Aorta (tissue), 5 donors: ENCODE data around the gene LMLN. TPM values are rescaled to one million over a fixed set of nuclear protein-coding genes. Genes with fewer than 3 reads are reported as not detected.

ENCODE experiments used
- ATAC-seq: fragments of 200-7000 bp; cut with Tn5 transposase; one replicate; pipeline ENCODE4 v1.9.1; 2022; ENCODE audit warnings: moderate library complexity; ENCODE audit not compliant: low FRiP score
- DNase-seq, 2 donors: peaks; one replicate each; pipeline ENCODE4 v3.0.0-alpha.2; 2020
- H3K27ac ChIP-seq, 2 donors: one replicate each; pipeline ENCODE4 v1.5.1; 2013; ENCODE audit warnings: low read length in 2 of 2, mild to moderate bottlenecking in 2 of 2, moderate library complexity in 2 of 2, control low read depth in 1 of 2, inconsistent platforms in 1 of 2, low read depth in 1 of 2
- H3K27me3 ChIP-seq, 2 donors: one replicate each; pipeline ENCODE4 v1.6.1; 2013; ENCODE audit warnings: control low read depth in 1 of 2, low read length in 1 of 2, mild to moderate bottlenecking in 1 of 2, moderate library complexity in 1 of 2; ENCODE audit not compliant: insufficient read depth in 2 of 2, control insufficient read depth in 1 of 2
- H3K36me3 ChIP-seq, 2 donors: one replicate each; pipeline ENCODE4 v1.6.1; 2013; ENCODE audit warnings: control low read depth in 1 of 2, low read length in 1 of 2, mild to moderate bottlenecking in 1 of 2; ENCODE audit not compliant: insufficient read depth in 2 of 2, control insufficient read depth in 1 of 2
- H3K4me1 ChIP-seq, 2 donors: one replicate each; pipeline ENCODE4 v1.6.1; 2013; ENCODE audit warnings: low read length in 2 of 2, control low read depth in 1 of 2, mild to moderate bottlenecking in 1 of 2, moderate library complexity in 1 of 2; ENCODE audit not compliant: insufficient read depth in 2 of 2, control insufficient read depth in 1 of 2
- H3K4me3 ChIP-seq, 2 donors: one replicate each; pipeline ENCODE4 v1.5.1; 2013; ENCODE audit warnings: low read length in 2 of 2, control low read depth in 1 of 2, mild to moderate bottlenecking in 1 of 2
- H3K9me3 ChIP-seq: one replicate; pipeline ENCODE4 v1.6.1; 2013; ENCODE audit warnings: mild to moderate bottlenecking, low read length; ENCODE audit not compliant: control insufficient read depth
- WGBS, 2 donors: extraction: QIAGEN DNeasy Blood & Tissue Kit; methylation state at CpG; one replicate each; pipeline ENCODE4 v1.1.7; 2013; 5-methylcytosine and 5-hydroxymethylcytosine counted together
- intact Hi-C, 2 donors: fragments of 100-400 bp; cut with DNase I; formaldehyde crosslinking; loops; one replicate each; pipeline versions ENCODE4 v1.14.2 to v1.15.0; 2022
- polyA plus RNA-seq, 2 donors: library from polyadenylated mRNA; stranded (reverse); fragments of 200-250 nt; gene quantifications; one replicate each; pipeline ENCODE4 v1.2.3, GENCODE V29; 2013
- total RNA-seq, 2 donors: library from RNA; stranded (reverse); fragmentation: NEBNext Ultra II Directional; extraction: Animal tissue kit (Norgen Biotek cat#: 25700); gene quantifications; one replicate each; pipeline ENCODE4 v1.2.1, GENCODE V29; 2021
- donor health status: healthy with polysubstance abuse.
- donor health status: Bipolar disorder and iron deficiency.
- donor health status: DM: no; HTN: no; CAD: no.
- donor health status: DM: no; HTN: no; CAD: no.
- donor health status: DM: yes; HTN: yes; CAD: no.

LMLN gene
- total and polyA plus RNA-seq, 4 donors: 0.13 to 6.4 (median 3.7) TPM

DNA sequence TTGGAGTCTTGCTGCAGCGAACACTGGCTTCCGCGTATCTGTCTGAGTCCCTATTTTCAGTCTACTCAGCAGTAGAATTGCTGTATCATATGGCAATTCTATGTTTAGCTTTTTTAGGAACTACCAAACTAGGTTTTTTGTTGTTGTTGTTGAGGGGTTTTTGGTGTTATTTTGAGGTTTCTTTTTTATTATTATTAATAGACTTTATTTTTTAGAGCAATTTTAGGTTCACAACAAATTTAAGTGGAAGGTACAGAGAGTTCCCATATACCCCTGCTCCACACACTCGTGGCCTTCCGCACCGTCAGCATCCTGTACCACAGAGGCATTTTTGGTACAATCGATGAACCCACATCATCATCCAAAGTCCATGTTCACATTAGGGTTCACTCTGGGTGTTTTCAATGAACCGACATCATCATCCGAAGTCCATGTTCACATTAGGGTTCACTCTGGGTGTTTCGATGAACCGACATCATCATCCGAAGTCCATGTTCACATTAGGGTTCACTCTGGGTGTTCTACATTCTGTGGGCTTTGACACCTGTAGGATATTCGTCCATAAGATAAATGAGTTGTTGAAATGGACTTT is 67.9 kb downstream of the LMLN start:
- H3K4me1 ChIP-seq: no peaks in the 10 kb centered on the region

DNA sequence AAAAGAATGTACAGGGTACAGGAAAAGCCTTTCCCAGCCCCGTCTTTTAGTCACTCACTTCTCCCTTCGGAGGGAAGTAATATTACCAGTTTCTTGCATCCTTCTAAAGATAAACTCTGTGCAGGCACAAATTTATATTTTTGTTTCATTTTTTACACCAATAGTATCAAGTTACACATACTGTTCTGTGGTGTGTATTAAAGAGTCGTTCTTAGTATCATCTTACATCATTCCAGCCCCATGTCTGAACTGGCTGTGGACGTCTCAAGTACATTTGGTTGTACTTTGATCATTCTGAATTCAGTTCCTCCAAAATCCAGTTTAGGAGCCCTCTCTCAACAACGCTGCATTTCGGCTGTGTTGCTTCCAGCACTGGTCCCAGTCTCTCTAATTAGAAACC is 68.7 kb downstream of the LMLN start:
- no peak overlapping the region for H3K4me3 ChIP-seq
- intact Hi-C loops: no loop called here
- WGBS, 2 donors: 57% methylated on average over 6 of the region's 6 CpGs
- no peak overlapping the region for H3K27ac ChIP-seq
- H3K4me1 ChIP-seq: no peaks in the 10 kb centered on the region
- no peaks in the 10 kb centered on the region for H3K27me3 ChIP-seq
- H3K36me3 ChIP-seq: no peaks in the 10 kb centered on the region
- ATAC-seq (no peak), DNase-seq (no peak)
- H3K9me3 ChIP-seq: no peaks in the 10 kb centered on the region

More for the DNA sequence above, 67.9 kb downstream of the LMLN start:
- intact Hi-C loops: no loop called here
- Histone ChIP-seq H3K9me3 (no peaks in the 10 kb centered on the region), H3K4me3 (no peak overlapping the region), H3K36me3 (no peaks in the 10 kb centered on the region), H3K27ac (no peak overlapping the region), H3K27me3 (no peaks in the 10 kb centered on the region)
- 95 to 96% methylated on average over 13 of the region's 13 CpGs for WGBS, 2 donors
- no peak for DNase-seq
- no peak for ATAC-seq

DNA sequence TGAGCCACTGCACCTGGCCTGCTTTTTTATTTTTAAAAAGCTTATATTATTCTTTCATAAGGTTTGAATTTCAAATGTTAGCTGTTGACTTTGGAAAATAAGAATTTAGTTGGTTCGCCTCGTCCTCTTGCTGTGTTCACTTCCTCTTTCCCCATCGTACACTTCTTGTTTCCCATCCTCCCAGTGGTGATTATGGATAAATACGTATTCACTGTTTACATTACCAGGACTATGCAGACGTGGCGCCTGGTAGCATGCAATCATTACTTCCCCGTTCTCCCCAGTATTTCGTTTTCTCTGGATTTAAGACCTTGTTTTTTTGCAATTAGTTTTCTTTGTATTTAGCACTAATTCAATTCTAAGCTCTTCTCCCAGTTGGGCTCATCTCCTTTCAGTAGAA is 70.1 kb downstream of the LMLN start:
- no peak overlapping the region for H3K4me3 ChIP-seq
- no peak overlapping the region for H3K27ac ChIP-seq
- intact Hi-C loops: no loop called here
- H3K9me3 ChIP-seq: no peaks in the 10 kb centered on the region
- H3K36me3 ChIP-seq: no peaks in the 10 kb centered on the region
- ATAC-seq (no peak), DNase-seq (no peak)
- H3K4me1 ChIP-seq: no peaks in the 10 kb centered on the region
- 89 to 92% methylated on average over 8 of the region's 8 CpGs for WGBS, 2 donors
- H3K27me3 ChIP-seq: no peaks in the 10 kb centered on the region

DNA sequence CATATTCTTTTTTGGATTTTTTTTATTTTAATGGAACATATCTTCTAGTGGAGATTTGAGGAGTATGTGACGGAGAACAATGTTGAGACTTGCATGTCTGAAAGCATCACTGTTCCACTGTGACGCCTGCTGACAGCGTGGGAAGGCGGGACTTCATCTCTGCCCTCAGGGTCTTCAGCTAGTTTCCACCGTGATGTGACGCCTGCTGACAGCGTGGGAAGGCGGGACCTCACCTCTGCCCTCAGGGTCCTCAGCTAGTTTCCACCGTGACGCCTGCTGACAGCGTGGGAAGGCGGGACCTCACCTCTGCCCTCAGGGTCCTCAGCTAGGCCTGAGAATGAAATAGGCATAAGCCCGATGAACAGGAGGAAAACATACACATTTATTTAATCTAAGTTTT is 70.7 kb downstream of the LMLN start:
- Histone ChIP-seq H3K27ac (no peak overlapping the region), H3K4me3 (no peak overlapping the region), H3K36me3 (no peaks in the 10 kb centered on the region), H3K27me3 (no peaks in the 10 kb centered on the region), H3K9me3 (no peaks in the 10 kb centered on the region), H3K4me1 (no peaks in the 10 kb centered on the region)
- intact Hi-C loops: no loop called here
- WGBS, 2 donors: 78 to 82% methylated on average over 13 of the region's 13 CpGs
- no peak for DNase-seq
- ATAC-seq: no peak

DNA sequence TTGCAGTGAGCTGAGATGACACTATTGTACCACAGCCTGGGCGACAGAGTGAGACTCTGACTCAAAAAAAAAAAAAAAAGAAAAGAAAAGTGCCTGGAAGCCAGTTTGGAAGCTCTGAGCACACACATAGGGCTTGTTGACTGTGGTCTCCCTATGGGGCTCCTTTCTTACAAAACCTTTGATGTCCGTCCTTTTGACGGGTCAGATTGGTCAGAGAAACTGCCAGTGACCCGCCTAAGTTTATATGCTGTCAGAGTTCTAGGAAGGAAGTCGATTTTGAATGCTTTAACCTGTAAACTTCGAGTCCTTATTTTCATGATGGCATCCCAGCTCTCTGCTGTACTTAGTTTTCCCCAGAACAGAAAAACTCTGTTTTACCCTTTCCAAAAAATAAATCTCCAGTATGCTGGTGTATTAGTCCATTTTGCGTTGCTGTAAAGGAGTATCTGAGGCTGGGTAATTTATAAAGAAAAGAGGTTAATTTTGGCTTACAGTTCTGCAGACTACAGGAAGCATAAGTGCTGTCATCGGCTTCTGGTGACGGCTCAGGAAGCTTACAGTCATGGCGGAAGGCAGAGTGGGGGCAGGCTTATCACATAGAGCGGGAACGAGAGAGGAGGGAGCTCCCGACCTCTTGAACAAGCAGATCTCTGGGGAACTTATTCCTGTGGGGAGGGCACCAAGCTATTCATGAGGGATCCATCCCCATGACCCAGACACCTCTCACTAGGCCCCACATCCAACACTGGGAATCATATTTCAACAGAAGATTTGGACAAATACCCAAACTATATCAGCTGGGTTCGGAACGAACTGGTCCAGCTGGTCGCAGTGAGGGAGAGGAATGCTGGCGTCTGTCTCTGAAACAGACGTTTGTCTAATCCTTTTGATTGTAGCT is 72.3 kb downstream of the LMLN start:
- intact Hi-C loops: no loop called here
- no peaks in the 10 kb centered on the region for H3K9me3 ChIP-seq
- DNase-seq: no peak
- H3K27me3 ChIP-seq: no peaks in the 10 kb centered on the region
- H3K27ac ChIP-seq: no peak overlapping the region
- H3K36me3 ChIP-seq: no peaks in the 10 kb centered on the region
- H3K4me1 ChIP-seq: no peaks in the 10 kb centered on the region
- H3K4me3 ChIP-seq: no peak overlapping the region
- WGBS, 2 donors: 80 to 82% methylated on average over 18 of the region's 18 CpGs
- no peak for ATAC-seq

DNA sequence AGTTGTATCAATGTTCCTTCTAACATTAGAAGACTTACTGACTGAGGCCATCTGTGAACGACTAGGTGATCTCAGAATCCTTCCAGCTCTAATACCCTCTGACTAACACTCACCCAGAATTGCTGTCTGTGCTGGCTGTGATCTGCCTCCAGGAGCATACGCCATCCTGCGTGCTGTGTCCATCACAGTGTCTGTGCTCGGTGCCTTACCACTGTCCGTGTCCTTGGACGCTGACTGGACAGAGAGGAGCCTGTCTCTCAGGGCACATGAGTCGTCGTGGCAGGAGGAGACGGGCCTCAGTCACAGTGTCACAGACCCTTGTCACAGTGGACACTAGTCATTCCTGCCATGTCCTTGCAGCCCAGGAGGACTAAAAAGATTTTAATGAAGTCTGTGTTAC is 83.1 kb downstream of the LMLN start:
- Histone ChIP-seq H3K9me3 (no peaks in the 10 kb centered on the region), H3K27ac (no peak overlapping the region), H3K36me3 (no peaks in the 10 kb centered on the region), H3K4me1 (no peaks in the 10 kb centered on the region), H3K27me3 (no peaks in the 10 kb centered on the region), H3K4me3 (no peak overlapping the region)
- ATAC-seq (no peak), DNase-seq (no peak)
- WGBS, 2 donors: 93 to 94% methylated on average over 9 of the region's 9 CpGs
- intact Hi-C loops: no loop called here

DNA sequence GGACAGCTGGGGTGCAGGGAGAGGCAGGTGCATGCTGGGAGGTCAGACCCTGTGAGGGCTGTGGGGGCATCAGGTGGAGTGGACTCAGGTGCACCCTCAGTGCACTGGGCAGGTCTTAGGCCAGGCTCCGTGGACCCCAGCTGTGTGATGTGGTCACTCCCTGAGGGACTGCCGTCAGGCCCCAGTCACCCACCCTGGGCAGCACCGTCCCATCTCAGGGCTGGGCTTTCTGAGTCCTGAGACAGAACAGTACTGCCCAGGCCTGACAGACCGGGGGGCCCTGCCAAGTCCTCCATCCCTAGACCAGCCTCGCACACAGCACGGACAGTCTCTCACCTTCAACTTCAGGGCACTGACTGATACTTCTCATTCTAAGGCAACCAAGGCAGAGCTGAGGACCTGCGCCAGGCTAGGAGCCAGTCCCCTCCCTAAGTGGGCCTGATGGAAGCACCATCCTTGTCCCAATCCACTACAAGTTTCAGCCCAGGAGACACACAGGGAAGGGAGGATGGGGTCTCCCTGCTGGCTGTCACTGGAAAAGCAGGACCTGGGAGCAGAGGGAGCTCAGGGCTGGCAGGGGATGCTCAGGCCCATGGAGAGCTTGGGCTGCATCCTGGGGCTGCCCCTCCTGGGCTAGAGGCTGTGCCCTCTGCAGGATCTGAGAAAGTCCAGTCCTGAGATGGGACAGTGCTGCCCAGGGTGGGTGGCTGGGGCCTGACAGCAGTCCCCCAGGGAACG is 86.3 kb downstream of the LMLN start:
- ATAC-seq (no peak), DNase-seq (no peak)
- no peaks in the 10 kb centered on the region for H3K27me3 ChIP-seq
- intact Hi-C loops: no loop called here
- no peak overlapping the region for H3K27ac ChIP-seq
- H3K9me3 ChIP-seq: no peaks in the 10 kb centered on the region
- H3K4me1 ChIP-seq: no peaks in the 10 kb centered on the region
- WGBS, 2 donors: 94 to 95% methylated on average over 8 of the region's 8 CpGs
- no peaks in the 10 kb centered on the region for H3K36me3 ChIP-seq
- no peak overlapping the region for H3K4me3 ChIP-seq

DNA sequence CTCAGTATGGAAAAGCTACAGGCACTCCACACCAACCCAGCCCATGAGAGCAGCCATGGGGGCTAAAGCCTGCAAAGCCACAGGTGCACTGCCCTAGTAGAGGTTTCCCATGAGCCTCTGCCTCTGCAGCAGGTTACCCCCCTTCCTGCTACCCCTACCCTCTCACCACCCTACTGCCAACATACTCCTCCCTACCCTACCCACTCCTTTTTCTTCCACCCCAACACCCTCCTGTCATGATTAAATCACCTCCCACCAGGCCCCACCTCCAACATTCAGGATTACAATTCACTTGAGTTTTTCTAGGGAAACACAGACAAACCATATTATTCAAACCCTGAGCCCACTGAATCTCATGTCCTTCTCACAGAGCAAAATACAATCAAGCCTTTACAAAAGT is 88.4 kb downstream of the LMLN start:
- H3K27ac ChIP-seq: no peak overlapping the region
- H3K27me3 ChIP-seq: no peaks in the 10 kb centered on the region
- no peaks in the 10 kb centered on the region for H3K4me1 ChIP-seq
- H3K4me3 ChIP-seq: no peak overlapping the region
- no peaks in the 10 kb centered on the region for H3K9me3 ChIP-seq
- ATAC-seq (no peak), DNase-seq (no peak)
- H3K36me3 ChIP-seq: no peaks in the 10 kb centered on the region
- intact Hi-C loops: no loop called here
